HEK293 (cell line): ENCODE data around the gene TDRD10.

ENCODE experiments used
- CTCF ChIA-PET: fragments of 350-600 bp; formaldehyde crosslinking; extraction: SDS; loops from one replicate; lab custom pipeline; 2021; ENCODE audit warnings: antibody characterized with exemption; lab: Yijun Ruan, JAX
- POLR2A ChIA-PET: fragments of 300-600 bp; formaldehyde crosslinking; extraction: SDS; loops from one replicate; lab custom pipeline; 2020; ENCODE audit warnings: antibody characterized with exemption, inconsistent platforms; lab: Yijun Ruan, JAX
- H3K27ac ChIP-seq: fragments of 200-500 bp; sonication (Bioruptor generic); 2 replicates; pipeline ENCODE4 v1.5.1; 2014; ENCODE audit warnings: low read depth, low read length, control low read depth, inconsistent platforms; ENCODE audit errors: extremely low read depth
- H3K36me3 ChIP-seq, 2 experiments: fragments of 200-500 bp in 1 of 2; sonication (Bioruptor generic) in 1 of 2; 1 replicate in 1 of 2; 2 replicates in 1 of 2; pipeline ENCODE4 v1.5.1; 2014 to 2017; ENCODE audit warnings: inconsistent platforms in 2 of 2, low read length in 2 of 2; ENCODE audit not compliant: control insufficient read depth in 2 of 2, insufficient read depth in 1 of 2
- H3K4me1 ChIP-seq: fragments of 200-500 bp; sonication (Bioruptor generic); 2 replicates; pipeline ENCODE4 v1.5.1; 2014; ENCODE audit warnings: mild to moderate bottlenecking, low read length, inconsistent platforms; ENCODE audit not compliant: control insufficient read depth, insufficient read depth
- H3K4me3 ChIP-seq: 2 replicates; pipeline ENCODE4 v1.5.1; 2011; ENCODE audit warnings: low read depth, mild to moderate bottlenecking, control low read depth, low read length, moderate library complexity
- H3K9me3 ChIP-seq: fragments of 200-500 bp; sonication (Bioruptor generic); 2 replicates; pipeline ENCODE4 v1.5.1; 2014; ENCODE audit warnings: low read depth, low read length, inconsistent platforms; ENCODE audit not compliant: control insufficient read depth, insufficient read depth
- FEZF1 ChIP-seq: fragments of 450-650 bp; formaldehyde crosslinking; IDR thresholded peaks from 2 replicates; pipeline ENCODE4 v1.5.1; 2016; ENCODE audit warnings: missing biosample characterization, missing genetic modification characterization
- OSR2 ChIP-seq: fragments of 450-650 bp; formaldehyde crosslinking; IDR thresholded peaks from 2 replicates; pipeline ENCODE4 v1.5.1; 2016; ENCODE audit warnings: missing biosample characterization, missing genetic modification characterization
- SP3 ChIP-seq: fragments of 450-650 bp; formaldehyde crosslinking; IDR thresholded peaks from 2 replicates; pipeline ENCODE4 v1.5.1; 2016; ENCODE audit warnings: missing biosample characterization, missing genetic modification characterization
- YY2 ChIP-seq: fragments of 450-650 bp; formaldehyde crosslinking; IDR thresholded peaks from 2 replicates; pipeline ENCODE4 v1.5.1; 2016; ENCODE audit warnings: missing biosample characterization, missing genetic modification characterization
- ZFHX2 ChIP-seq: fragments of 450-650 bp; formaldehyde crosslinking; conservative IDR thresholded peaks from 2 replicates; pipeline ENCODE4 v1.5.1; 2016; ENCODE audit warnings: missing biosample characterization, missing genetic modification characterization
- ZIC2 ChIP-seq: fragments of 450-650 bp; formaldehyde crosslinking; IDR thresholded peaks from 2 replicates; pipeline ENCODE4 v1.5.1; 2016; ENCODE audit warnings: missing biosample characterization, missing genetic modification characterization
- ZNF518A ChIP-seq: fragments of 450-650 bp; formaldehyde crosslinking; conservative IDR thresholded peaks from 2 replicates; pipeline ENCODE4 v1.5.1; 2016; ENCODE audit warnings: low read depth, missing biosample characterization, missing genetic modification characterization
- ZNF623 ChIP-seq: fragments of 450-650 bp; formaldehyde crosslinking; IDR thresholded peaks from 2 replicates; pipeline ENCODE4 v1.5.1; 2016; ENCODE audit warnings: missing biosample characterization, missing genetic modification characterization
- ZNF660 ChIP-seq: fragments of 450-650 bp; IDR thresholded peaks from 2 replicates; pipeline ENCODE4 v1.5.1; 2018; ENCODE audit warnings: missing biosample characterization, mild to moderate bottlenecking, missing genetic modification characterization
- ZNF704 ChIP-seq: fragments of 450-650 bp; formaldehyde crosslinking; IDR thresholded peaks from 2 replicates; pipeline ENCODE4 v1.5.1; 2016; ENCODE audit warnings: missing biosample characterization, missing genetic modification characterization
- ZNF707 ChIP-seq: fragments of 450-650 bp; formaldehyde crosslinking; IDR thresholded peaks from 2 replicates; pipeline ENCODE4 v1.5.1; 2016; ENCODE audit warnings: missing biosample characterization, missing genetic modification characterization
- TF ChIP-seq, protein P1 (sequence below): fragments of 450-650 bp; formaldehyde crosslinking; IDR thresholded peaks from 2 replicates; pipeline ENCODE4 v1.5.1; 2016; ENCODE audit warnings: missing biosample characterization, missing genetic modification characterization, borderline replicate concordance
- TF ChIP-seq, protein P2 (sequence below): fragments of 450-650 bp; formaldehyde crosslinking; IDR thresholded peaks from 2 replicates; pipeline ENCODE4 v1.5.1; 2016; ENCODE audit warnings: missing biosample characterization, missing genetic modification characterization, borderline replicate concordance

TDRD10 gene

DNA sequence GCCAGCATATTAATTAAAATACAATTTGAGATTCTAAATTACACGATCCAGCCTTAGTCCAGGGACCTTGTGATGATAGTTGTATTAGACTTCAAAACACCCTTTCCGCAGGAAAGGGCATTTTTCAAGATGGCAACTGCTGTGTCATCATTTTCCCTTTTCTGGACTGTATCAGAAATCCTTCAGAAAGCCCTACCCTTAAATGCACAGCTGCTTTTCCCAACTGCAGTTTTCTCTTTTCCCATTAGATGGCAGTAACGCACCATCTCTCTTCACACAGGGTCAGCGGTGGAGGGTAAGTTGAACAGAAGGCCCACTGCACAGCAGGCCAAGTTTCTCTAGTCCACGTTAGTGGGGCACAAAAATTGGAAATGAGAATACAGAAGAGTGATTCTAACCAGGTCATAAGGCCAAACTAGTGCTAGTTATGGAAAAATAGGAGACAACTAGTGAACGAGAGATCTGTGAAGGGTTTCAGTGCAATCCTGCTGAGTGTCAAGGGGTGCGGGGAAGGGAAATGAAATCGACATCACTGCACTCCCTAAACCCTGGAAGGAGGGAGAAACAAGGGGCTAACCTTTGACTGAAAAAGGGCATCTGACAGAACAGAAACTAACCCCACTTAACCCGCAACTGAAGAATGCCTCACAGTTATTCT, 22.1 kb upstream of the TDRD10 start (continued):
- TF ChIP-seq, protein P1, sequence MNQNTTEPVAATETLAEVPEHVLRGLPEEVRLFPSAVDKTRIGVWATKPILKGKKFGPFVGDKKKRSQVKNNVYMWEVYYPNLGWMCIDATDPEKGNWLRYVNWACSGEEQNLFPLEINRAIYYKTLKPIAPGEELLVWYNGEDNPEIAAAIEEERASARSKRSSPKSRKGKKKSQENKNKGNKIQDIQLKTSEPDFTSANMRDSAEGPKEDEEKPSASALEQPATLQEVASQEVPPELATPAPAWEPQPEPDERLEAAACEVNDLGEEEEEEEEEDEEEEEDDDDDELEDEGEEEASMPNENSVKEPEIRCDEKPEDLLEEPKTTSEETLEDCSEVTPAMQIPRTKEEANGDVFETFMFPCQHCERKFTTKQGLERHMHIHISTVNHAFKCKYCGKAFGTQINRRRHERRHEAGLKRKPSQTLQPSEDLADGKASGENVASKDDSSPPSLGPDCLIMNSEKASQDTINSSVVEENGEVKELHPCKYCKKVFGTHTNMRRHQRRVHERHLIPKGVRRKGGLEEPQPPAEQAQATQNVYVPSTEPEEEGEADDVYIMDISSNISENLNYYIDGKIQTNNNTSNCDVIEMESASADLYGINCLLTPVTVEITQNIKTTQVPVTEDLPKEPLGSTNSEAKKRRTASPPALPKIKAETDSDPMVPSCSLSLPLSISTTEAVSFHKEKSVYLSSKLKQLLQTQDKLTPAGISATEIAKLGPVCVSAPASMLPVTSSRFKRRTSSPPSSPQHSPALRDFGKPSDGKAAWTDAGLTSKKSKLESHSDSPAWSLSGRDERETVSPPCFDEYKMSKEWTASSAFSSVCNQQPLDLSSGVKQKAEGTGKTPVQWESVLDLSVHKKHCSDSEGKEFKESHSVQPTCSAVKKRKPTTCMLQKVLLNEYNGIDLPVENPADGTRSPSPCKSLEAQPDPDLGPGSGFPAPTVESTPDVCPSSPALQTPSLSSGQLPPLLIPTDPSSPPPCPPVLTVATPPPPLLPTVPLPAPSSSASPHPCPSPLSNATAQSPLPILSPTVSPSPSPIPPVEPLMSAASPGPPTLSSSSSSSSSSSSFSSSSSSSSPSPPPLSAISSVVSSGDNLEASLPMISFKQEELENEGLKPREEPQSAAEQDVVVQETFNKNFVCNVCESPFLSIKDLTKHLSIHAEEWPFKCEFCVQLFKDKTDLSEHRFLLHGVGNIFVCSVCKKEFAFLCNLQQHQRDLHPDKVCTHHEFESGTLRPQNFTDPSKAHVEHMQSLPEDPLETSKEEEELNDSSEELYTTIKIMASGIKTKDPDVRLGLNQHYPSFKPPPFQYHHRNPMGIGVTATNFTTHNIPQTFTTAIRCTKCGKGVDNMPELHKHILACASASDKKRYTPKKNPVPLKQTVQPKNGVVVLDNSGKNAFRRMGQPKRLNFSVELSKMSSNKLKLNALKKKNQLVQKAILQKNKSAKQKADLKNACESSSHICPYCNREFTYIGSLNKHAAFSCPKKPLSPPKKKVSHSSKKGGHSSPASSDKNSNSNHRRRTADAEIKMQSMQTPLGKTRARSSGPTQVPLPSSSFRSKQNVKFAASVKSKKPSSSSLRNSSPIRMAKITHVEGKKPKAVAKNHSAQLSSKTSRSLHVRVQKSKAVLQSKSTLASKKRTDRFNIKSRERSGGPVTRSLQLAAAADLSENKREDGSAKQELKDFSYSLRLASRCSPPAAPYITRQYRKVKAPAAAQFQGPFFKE (tag by site-specific recombination): no peak
- TF ChIP-seq ZNF704: no peak

DNA sequence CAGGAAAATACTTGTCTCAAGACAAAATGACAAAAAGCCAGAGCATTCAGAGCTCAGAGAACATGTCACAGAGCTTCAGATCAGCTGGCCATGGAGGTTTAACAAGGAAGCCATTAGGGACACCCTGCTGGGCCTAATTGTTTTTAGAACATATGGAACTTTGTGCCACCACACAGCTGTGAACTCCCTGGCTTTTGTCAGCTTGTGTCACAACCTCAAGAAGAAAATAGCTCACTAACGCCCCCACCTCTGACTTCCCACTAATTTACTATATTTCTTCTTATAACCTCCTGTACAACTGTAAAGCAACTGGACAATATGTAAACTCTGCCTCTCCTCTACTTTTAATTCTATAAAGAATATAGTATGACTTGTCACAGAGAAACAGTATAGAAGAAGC, 21.0 kb upstream of the TDRD10 start:
- ChIA-PET POLR2A (interaction anchor here (0.6 to 0.8 kb wide), 2 partner anchors 73 to 753 kb away, joined by 3 to 4 read pairs; no protein-coding TSS in a partner anchor), CTCF (interaction anchor here (0.5 to 11.0 kb wide), 30 partner anchors 9 to 598 kb away, joined by 3 to 205 read pairs (median 4); partner anchors contain the start of gene EFNA3)
- Histone ChIP-seq H3K36me3 (no peaks in the 10 kb centered on the region), H3K9me3 (no peaks in the 10 kb centered on the region), H3K4me3 (no peak overlapping the region), H3K27ac (no peak overlapping the region), H3K4me1 (peaks cover 3% of the 10 kb centered on the region; the same call in 1 of the 2 replicates)
- TF ChIP-seq YY2: 0 out of 2 replicates have a peak, but pooled peaks have one; percentile 35
- 0 out of 2 replicates have a peak, but pooled peaks have one; percentile 11 for TF ChIP-seq ZNF623
- TF ChIP-seq ZFHX2 (tag by site-specific recombination): 0 out of 2 replicates have a peak, but pooled peaks have one; percentile 10
- TF ChIP-seq ZNF707 (tag by site-specific recombination): no peak
- TF ChIP-seq ZNF660 (tag by site-specific recombination): peak; percentile 59; the same call in 1 of the 2 replicates
- TF ChIP-seq, protein P2, sequence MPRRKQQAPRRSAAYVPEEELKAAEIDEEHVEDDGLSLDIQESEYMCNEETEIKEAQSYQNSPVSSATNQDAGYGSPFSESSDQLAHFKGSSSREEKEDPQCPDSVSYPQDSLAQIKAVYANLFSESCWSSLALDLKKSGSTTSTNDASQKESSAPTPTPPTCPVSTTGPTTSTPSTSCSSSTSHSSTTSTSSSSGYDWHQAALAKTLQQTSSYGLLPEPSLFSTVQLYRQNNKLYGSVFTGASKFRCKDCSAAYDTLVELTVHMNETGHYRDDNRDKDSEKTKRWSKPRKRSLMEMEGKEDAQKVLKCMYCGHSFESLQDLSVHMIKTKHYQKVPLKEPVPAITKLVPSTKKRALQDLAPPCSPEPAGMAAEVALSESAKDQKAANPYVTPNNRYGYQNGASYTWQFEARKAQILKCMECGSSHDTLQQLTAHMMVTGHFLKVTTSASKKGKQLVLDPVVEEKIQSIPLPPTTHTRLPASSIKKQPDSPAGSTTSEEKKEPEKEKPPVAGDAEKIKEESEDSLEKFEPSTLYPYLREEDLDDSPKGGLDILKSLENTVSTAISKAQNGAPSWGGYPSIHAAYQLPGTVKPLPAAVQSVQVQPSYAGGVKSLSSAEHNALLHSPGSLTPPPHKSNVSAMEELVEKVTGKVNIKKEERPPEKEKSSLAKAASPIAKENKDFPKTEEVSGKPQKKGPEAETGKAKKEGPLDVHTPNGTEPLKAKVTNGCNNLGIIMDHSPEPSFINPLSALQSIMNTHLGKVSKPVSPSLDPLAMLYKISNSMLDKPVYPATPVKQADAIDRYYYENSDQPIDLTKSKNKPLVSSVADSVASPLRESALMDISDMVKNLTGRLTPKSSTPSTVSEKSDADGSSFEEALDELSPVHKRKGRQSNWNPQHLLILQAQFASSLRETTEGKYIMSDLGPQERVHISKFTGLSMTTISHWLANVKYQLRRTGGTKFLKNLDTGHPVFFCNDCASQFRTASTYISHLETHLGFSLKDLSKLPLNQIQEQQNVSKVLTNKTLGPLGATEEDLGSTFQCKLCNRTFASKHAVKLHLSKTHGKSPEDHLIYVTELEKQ (tag by site-specific recombination): no peak
- TF ChIP-seq OSR2 (tag by site-specific recombination): peak; percentile 48; the same call in 1 of the 2 replicates
- TF ChIP-seq ZIC2 (tag by site-specific recombination): peak; percentile 28; the same call in 1 of the 2 replicates
- TF ChIP-seq FEZF1 (tag by site-specific recombination): 0 out of 2 replicates have a peak, but pooled peaks have one; percentile 31
- TF ChIP-seq ZNF518A (tag by site-specific recombination): no peak
- TF ChIP-seq SP3 (tag by site-specific recombination): no peak
